Right lobe of liver (tissue), 6 donors: ENCODE data around the gene VPS35L. TPM values are rescaled to one million over a fixed set of nuclear protein-coding genes. Genes with fewer than 3 reads are reported as not detected.

Experiments
- ATAC-seq, 4 donors: fragments of 200-7000 bp; cut with Tn5 transposase; one replicate each; pipeline ENCODE4 v1.9.1; 2020; ENCODE audit warnings: mild to moderate bottlenecking in 4 of 4, moderate library complexity in 4 of 4
- DNase-seq, 3 donors: peaks; one replicate each; pipeline ENCODE4 v3.0.0-alpha.2; 2020
- H3K27ac ChIP-seq, 3 donors: fragments of 200-600 bp; one replicate each; pipeline ENCODE4 v1.8.0; 2022
- H3K27me3 ChIP-seq, 2 donors: fragments of 200-600 bp; one replicate each; pipeline ENCODE4 v1.8.0; 2022
- H3K36me3 ChIP-seq, 4 donors: fragments of 200-600 bp; sonication (generic) in 1 of 4; one replicate each; pipeline versions ENCODE4 v1.5.1 to v1.8.0; 2017 to 2022; ENCODE audit warnings: control low read depth in 1 of 4
- H3K4me1 ChIP-seq, 4 donors: fragments of 200-600 bp; sonication (generic) in 1 of 4; one replicate each; pipeline versions ENCODE4 v1.5.1 to v1.8.0; 2017 to 2022; ENCODE audit warnings: control low read depth in 1 of 4
- H3K4me3 ChIP-seq, 3 donors: fragments of 200-600 bp; one replicate each; pipeline ENCODE4 v1.8.0; 2022
- H3K9me3 ChIP-seq, 4 donors: fragments of 200-600 bp; sonication (generic) in 1 of 4; one replicate each; pipeline versions ENCODE4 v1.5.1 to v1.8.0; 2017 to 2022; ENCODE audit warnings: control low read depth in 1 of 4
- POLR2A ChIP-seq: fragments of 450-650 bp; IDR thresholded peaks from one replicate; pipeline ENCODE4 v1.6.1; 2017; ENCODE audit warnings: antibody characterized with exemption, mild to moderate bottlenecking
- WGBS: methylation state at CpG from one replicate; pipeline ENCODE4 v1.1.6; 2018; ENCODE audit warnings: low coverage, low lambda C conversion rate; ENCODE audit not compliant: insufficient coverage; ENCODE audit errors: missing lambda C conversion rate; 5-methylcytosine and 5-hydroxymethylcytosine counted together
- intact Hi-C, 2 donors: fragments of 100-400 bp; cut with DNase I; formaldehyde crosslinking; loops; one replicate each; pipeline versions ENCODE4 v1.11.2 to v1.14.1; 2022
- total RNA-seq, 6 experiments: library from RNA; depleted of rRNA in 2 of 6; stranded (reverse); fragments of >200 nt in 2 of 6; fragmentation: NEBNext Ultra II Directional in 3 of 6; extraction: Animal tissue kit (Norgen Biotek cat#: 25700) in 3 of 6; gene quantifications; one replicate each; pipeline versions ENCODE4 v1.1.0 to v1.2.4, GENCODE V29; 2016 to 2023
- TF ChIP-seq, protein P1 (sequence below), 4 donors: fragments of 200-600 bp in 3 of 4; fragments of 450-650 bp in 1 of 4; IDR thresholded peaks; one replicate each; pipeline versions ENCODE4 v1.5.1 to v1.8.0; 2016 to 2022; ENCODE audit warnings: antibody characterized with exemption in 4 of 4, mild to moderate bottlenecking in 2 of 4
- donor health status: DM: no; HTN: yes; CAD: no.
- donor health status: DM: no; HTN: no; CAD: no.
- donor health status: DM: no; HTN: no; CAD: no.
- donor health status: DM: no; HTN: yes; CAD: no.
- donor health status: DM: no; HTN: yes; CAD: no.

Gene VPS35L
- total RNA-seq, 6 experiments from 2014 or later = 19.3 to 24.3 (median 20.4) TPM

DNA sequence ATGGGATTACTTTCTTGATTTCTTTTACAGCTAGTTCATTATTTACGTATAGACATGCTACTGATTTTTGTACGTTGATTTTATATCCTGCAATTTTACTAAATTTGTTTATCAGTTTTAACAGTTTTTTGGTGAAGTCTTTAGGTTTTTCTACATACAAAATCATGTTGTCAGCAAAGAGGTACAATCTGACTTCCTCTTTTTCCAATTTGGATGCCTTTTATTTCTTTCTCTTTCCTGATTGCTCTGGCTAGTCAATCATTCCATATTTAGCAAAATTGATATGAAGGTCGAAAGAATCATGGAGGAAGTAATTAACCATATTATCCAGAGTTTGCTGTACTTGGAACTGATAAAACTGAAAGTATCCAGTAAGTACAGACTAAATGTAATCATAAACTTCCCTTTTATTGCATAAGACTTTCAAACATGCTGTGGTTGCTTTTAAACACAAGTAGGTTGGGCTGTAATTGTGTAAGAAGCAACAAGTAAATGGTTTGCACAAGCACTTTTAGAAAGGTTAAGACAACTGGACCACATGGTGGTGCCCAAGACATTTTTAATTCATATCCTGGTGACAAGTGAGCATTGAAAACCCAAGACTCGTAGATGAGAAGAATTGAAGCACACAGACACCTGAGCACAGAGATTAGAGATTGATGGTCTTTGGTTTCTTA lies 42.0 kb upstream of the VPS35L start:
- H3K4me1 ChIP-seq = peaks cover 0 to 11% (median 4%) of the 10 kb centered on the region in 4 donors
- TF ChIP-seq POLR2A = no peak
- TF ChIP-seq, protein P1, sequence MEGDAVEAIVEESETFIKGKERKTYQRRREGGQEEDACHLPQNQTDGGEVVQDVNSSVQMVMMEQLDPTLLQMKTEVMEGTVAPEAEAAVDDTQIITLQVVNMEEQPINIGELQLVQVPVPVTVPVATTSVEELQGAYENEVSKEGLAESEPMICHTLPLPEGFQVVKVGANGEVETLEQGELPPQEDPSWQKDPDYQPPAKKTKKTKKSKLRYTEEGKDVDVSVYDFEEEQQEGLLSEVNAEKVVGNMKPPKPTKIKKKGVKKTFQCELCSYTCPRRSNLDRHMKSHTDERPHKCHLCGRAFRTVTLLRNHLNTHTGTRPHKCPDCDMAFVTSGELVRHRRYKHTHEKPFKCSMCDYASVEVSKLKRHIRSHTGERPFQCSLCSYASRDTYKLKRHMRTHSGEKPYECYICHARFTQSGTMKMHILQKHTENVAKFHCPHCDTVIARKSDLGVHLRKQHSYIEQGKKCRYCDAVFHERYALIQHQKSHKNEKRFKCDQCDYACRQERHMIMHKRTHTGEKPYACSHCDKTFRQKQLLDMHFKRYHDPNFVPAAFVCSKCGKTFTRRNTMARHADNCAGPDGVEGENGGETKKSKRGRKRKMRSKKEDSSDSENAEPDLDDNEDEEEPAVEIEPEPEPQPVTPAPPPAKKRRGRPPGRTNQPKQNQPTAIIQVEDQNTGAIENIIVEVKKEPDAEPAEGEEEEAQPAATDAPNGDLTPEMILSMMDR (IDR thresholded peaks at IDR 0.05) = peak in 1 of 4 donors; percentile 16
- DNase-seq (no peak), ATAC-seq (peak; percentile 74 to 93 (median 79))
- H3K9me3 ChIP-seq = no peaks in the 10 kb centered on the region
- no peak overlapping the region for H3K4me3 ChIP-seq
- intact Hi-C loops = no loop called here
- H3K36me3 ChIP-seq = peaks cover 0 to 8% (median 7%) of the 10 kb centered on the region in 4 donors
- peak overlapping the region in 1 of 3 donors; percentile 3 for H3K27ac ChIP-seq
- whole genome bisulfite sequencing = 30% methylated on average over 4 of the region's 4 CpGs
- H3K27me3 ChIP-seq = no peaks in the 10 kb centered on the region

DNA sequence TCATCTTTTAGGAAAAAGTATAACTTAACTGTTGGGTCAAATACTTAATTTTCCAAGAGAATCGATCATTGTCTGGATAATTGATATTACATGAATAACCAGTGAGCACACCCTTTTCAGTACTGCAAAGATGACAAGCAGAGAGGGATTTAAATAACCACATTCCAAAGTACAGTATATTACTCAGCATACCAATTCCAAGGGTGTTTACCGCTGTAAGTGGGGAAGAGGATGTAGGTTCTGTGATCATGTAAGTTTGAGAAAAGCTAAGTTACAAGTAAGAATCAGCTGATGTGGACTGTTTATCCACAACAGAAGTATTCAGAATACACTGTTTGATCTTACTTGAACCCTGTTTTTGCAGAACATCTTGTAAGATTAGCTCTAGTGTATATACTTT lies 39.7 kb upstream of the VPS35L start:
- H3K4me1 ChIP-seq = peaks cover 0 to 11% (median 4%) of the 10 kb centered on the region in 4 donors
- H3K9me3 ChIP-seq = no peaks in the 10 kb centered on the region
- TF ChIP-seq POLR2A = no peak
- TF ChIP-seq, protein P1 (IDR thresholded peaks at IDR 0.05) = no peak
- intact Hi-C loops = no loop called here
- peaks cover 0 to 6% (median 2%) of the 10 kb centered on the region in 4 donors for H3K36me3 ChIP-seq
- 100% methylated on average over 1 of the region's 2 CpGs for WGBS
- H3K27ac ChIP-seq = no peak overlapping the region
- no peaks in the 10 kb centered on the region for H3K27me3 ChIP-seq
- ATAC-seq (no peak), DNase-seq (no peak)
- no peak overlapping the region for H3K4me3 ChIP-seq

DNA sequence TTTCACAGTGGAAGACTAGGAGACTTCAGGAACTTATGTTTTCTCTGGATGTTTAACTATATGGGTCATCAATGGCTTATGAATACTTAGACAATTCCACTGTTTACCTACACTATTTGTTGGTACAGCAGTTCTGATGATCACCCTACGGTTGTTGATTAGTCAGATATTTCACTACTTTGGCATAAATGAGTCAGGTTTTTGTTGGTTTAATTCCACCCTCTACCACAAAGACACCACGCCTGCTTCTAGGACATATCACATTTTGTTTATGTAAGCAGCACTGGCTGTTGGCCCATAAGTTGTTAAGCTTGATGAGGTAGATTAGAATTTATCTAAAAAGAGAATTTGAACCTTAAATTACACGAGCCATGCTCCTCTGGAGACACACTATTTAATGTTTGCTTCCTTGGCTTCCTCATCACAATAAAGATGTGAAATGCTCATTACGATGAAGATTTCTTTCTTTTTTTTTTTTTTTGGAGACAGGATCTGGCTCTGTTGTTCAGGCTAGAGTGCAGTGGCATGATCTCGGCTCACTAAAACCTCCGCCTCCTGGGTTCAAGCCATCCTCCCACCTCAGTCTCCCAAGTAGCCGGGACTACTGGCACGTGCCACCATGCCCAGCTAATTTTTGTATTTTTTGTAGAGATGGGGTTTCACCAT lies 37.9 kb upstream of the VPS35L start:
- WGBS = 68% methylated on average over 8 of the region's 8 CpGs
- peaks cover 0 to 6% (median 2%) of the 10 kb centered on the region in 4 donors for H3K36me3 ChIP-seq
- H3K4me3 ChIP-seq = no peak overlapping the region
- H3K27ac ChIP-seq = no peak overlapping the region
- intact Hi-C loops = no loop called here
- peaks cover 0 to 11% (median 4%) of the 10 kb centered on the region in 4 donors for H3K4me1 ChIP-seq
- ATAC-seq (peak in 1 of 4 donors; percentile 9), DNase-seq (no peak)
- H3K27me3 ChIP-seq = no peaks in the 10 kb centered on the region
- TF ChIP-seq, protein P1 (IDR thresholded peaks at IDR 0.05) = no peak
- no peak for TF ChIP-seq POLR2A
- H3K9me3 ChIP-seq = no peaks in the 10 kb centered on the region

DNA sequence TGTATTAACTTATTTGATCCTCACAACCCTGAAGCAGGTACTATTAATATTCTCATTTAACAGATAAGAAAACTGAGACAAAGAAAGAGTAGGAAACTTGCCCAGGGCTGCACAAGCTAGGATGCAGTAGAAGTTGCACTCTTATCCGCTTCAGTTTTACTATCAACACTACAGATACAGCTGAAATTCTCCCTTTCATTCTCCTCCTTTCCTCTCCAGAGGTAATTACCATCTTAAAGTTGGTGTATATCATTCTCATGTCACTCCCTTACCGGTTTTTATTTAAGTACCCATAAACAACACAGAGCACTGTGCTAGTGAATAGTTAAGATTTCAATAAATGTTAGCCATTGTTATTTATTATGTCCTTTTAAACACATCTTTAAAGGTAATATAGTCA lies 37.1 kb upstream of the VPS35L start:
- ATAC-seq = no peak
- Histone ChIP-seq H3K36me3 (peaks cover 0 to 6% (median 2%) of the 10 kb centered on the region in 4 donors), H3K27ac (no peak overlapping the region), H3K4me1 (peaks cover 0 to 8% (median 4%) of the 10 kb centered on the region in 4 donors), H3K27me3 (no peaks in the 10 kb centered on the region), H3K9me3 (no peaks in the 10 kb centered on the region), H3K4me3 (no peak overlapping the region)
- no peak for DNase-seq
- 90% methylated on average over 2 of the region's 2 CpGs for WGBS
- TF ChIP-seq POLR2A = no peak
- TF ChIP-seq, protein P1 (IDR thresholded peaks at IDR 0.05) = no peak
- intact Hi-C loops = no loop called here
